CD4-positive, alpha-beta T cell treated with Interleukin-4 for 1 hour (primary cell): Measurements from ENCODE around the gene SDC1.

Experiments used
- DNase-seq, 2 donors: peaks; one replicate each; pipeline ENCODE4 v3.0.0-alpha.2; 2020 to 2022

SDC1 gene

GRCh38 chr2:20180676-20181648 lies 44.0 kb downstream of the SDC1 start:
- DNase-seq, result no peak

GRCh38 chr2:20179755-20180594 lies 45.0 kb downstream of the SDC1 start:
- no peak for DNase-seq

DNA sequence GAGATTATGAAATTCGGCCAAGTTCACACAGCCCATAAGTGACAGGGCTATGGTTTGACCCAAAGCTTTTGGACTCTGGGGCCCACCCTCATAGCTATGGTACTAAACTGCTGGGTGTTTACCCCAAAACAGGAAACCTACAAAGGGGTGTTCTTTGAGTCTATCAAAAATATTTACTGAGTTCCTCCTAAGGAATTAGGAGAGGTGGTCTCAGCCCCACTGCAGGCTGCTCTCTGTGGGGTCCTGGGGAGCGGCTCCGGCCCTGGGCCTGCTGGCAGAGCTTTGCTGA lies 45.5 kb downstream of the SDC1 start:
- no peak for DNase-seq

DNA sequence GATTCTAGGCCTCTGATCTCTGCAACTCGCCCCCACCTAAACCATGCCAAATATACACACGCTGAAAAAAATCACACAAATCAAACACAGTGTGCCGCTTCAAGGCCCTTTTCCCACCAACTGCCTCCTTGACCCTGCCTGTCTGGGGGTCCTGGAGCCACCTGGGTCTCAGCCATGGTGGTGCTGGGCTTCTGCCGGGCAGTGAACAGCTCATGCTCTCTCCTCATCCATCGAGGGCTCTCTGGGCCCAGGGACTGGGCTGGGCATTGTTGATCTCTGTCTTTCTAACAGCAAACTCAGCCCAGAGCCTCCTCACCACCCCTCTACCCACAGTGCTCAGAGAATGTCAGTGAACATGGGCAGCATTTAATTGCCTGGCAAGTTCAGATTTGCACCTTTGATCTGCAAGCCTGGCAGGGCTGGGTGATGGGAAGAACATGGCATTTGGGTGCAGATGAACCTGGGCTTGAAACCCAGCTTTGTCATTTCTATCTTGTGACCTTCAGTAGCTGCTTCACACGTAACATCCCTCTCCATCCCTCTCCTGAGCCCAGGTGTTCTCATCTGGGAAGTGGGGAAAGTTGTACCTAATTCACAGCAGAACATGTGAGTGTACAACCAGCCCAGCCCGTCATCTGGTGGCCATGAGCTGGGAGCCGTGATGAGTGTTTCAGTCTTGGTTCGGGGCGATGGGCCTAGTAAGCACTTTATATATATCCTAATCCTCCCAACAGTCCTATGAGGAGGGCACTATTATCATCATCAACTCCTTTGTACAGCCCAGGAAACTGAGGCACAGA lies 46.1 kb downstream of the SDC1 start:
- no peak for DNase-seq

DNA sequence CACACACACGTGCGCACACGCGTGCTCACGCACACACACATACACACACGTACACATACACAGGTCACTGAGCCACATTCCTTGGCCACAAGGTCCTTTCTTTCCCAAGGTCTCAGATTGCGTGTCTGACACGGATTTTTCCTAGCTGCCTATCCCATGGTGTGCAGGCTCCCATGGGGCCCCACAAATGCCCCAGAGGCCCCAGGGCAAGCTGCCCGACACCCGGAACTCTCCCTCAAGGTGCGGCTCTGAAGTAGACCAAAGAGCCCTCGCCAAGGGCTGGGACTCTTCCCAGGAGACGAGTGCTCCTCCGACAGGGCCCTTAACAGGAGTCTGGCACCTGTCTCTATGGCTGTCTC lies 46.7 kb downstream of the SDC1 start:
- DNase-seq, result no peak

GRCh38 chr2:20177556-20178248 lies 47.2 kb downstream of the SDC1 start:
- DNase-seq, result no peak

DNA sequence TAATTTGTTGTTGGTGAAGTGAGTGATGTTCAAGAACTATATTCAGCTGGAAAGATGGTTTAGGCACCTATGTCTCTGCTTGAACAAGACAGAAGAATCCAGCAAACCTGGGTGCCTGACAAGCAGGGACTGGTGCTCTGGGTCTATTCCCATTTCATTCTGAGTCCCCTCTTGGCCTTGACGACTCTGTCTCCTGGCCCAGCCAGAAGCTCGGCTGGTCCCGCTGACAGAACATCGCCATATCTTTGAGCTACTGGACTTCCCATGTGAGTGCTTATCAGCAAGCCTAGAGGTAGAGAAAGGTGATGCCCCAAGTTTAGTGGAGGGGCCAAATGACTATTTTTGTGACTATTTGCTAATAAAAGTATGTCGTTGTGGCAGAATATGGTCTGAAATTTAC lies 48.2 kb downstream of the SDC1 start:
- no peak for DNase-seq

GRCh38 chr2:20175931-20176330 lies 49.0 kb downstream of the SDC1 start:
- DNase-seq, result no peak

GRCh38 chr2:20175267-20175666 lies 49.7 kb downstream of the SDC1 start:
- no peak for DNase-seq

- DNase-seq, result no peak
These were observed 50.5 kb downstream of the SDC1 start for GRCh38 chr2:20174410-20174809.

DNA sequence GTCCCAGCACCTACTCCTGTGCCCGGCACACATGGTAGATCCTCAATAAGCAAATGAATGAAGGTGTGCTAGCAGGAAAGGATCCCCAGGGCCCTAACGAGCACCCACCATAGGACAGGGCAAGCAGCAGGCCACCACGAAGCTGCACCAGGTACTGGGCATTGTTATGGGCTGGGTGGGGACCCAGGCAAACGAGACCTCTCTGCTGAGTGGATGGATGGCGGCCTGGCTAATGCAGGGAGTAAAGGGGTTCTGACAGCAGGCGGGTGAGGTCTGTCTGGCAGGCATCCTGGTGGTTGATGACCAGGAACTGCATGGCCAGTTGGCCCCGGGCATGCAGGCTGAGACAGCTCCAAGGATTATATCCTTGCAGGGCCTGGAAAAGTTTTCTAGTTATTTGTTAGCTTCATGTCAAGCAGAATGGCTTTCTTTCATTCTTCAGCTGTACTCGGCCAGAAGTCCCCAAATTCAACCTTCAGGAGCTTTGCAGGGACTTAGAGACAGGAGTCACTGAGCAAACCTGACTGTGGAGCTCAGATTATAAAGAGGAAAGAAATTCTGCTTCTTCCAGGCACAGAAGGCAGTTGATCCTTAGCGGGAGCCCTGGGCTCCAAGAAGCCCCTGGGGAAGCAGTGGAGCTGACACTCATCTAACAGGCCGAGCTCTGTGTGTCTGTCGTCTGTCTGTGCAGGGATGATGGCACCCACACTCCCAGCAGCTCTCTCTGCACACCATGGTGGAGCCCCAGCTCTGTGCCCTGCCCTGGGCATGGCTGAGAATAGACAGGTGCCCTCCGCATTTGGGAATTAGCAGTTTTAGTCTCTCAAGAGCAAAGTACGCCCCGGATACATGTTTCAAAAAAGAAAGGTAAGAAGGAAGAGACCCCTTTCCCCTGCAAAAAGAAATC lies 51.2 kb downstream of the SDC1 start:
- no peak for DNase-seq

GRCh38 chr2:20173064-20173463 lies 51.9 kb downstream of the SDC1 start:
- no peak for DNase-seq

DNA sequence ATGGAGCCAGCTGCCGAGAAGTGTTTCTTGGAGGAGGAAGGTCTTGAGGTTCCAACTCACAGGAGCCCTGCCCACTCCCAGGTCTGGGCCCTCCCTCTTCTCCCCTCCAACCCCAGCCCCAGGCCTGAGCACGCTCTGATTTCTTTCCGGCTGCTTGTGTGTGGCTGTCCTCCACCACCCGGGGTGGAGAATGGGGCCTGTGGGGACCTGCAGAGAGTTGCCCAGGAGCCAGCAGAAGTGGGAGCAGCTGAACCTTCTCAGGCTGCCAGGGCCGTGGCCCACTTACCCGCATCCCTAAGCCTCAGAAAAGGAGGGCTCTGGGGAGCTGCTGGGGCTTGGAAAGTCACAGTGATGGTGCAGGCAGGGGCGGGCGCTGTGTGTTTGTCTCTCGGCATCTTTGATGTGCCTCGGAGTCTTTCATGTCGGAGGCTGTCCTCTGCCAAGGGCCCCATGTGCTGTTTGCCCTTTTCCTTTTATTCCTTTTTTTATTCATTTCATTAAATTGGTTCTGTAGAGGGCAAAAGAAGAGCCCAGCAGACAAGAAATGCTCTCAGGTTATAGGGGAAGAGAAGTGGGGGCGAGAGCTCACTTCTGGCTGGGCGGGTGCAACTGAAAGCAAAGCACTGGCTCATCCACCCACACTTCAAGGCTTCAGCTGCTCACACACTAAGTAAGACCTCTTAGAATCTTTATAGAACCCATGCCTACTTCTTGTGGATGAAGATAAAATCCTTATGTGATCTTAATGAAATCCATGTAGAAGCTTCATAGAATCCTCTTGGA lies 52.5 kb downstream of the SDC1 start:
- no peak for DNase-seq

DNA sequence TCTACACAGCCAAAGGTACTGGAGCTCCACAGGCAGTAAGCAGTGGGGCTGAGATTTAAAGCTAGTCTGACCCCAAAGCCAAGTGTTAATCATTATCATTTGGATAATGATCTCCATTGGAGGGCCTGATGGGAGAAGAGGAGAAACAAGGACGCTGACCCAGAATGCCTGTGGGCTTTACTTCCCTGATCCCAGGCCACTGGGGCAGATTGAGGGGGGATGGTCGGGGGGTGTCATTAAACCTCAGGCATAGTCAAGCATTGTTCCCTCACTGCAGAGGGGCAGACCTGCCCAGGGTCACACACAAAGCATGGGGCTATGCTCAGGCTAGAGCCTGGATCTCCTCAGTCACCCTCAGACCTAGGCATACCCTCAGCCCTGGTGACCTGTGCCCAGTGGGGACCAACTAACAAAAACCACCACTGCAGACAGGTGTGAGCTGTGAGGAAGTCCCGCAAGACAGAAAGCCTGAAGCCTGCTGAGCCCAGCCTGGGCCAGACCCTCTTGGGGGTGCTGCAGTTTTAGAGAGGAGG lies 53.4 kb downstream of the SDC1 start:
- DNase-seq, result no peak

- DNase-seq, result no peak
These were observed 54.2 kb downstream of the SDC1 start for GRCh38 chr2:20170704-20171250.

GRCh38 chr2:20169796-20170703 lies 54.9 kb downstream of the SDC1 start:
- no peak for DNase-seq

GRCh38 chr2:20168727-20169696 lies 55.9 kb downstream of the SDC1 start:
- no peak for DNase-seq
